ENCODE results near the gene ACTRT2.

The ACTRT2 gene

DNA sequence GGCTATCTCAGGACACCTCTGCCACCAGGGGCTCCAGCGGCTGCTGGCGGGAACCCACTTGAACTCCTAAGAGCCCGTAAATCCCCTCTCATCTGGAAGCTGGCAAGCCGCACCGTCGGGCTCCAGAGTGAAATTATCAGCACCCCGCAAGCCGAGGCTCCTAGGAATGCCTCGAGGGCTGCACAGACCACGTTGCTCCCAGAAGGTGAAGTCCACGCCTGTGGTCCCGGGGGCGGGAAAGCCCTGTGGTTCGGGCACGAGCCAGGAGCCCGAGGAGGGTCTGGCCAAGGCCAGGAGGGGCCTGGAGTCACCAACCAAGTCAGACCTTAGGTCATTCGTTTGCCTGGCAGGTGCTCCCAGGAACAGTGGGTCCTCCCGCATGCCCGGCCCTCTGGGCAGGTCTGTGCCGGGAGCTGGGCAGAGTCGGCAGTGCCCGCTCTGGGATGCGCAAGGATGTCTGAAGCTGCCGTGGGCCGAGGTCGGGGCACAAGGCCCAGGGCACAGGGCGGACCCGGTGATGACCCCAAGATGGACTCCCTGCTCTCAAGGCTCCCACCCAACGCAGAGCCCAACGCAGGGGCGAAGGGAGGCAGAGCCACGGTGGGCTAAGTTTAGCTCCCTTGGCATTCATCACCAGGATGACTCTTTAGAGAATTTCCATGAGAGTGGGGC is 8.9 kb downstream of the ACTRT2 start:
- no peak for DNase-seq

DNA sequence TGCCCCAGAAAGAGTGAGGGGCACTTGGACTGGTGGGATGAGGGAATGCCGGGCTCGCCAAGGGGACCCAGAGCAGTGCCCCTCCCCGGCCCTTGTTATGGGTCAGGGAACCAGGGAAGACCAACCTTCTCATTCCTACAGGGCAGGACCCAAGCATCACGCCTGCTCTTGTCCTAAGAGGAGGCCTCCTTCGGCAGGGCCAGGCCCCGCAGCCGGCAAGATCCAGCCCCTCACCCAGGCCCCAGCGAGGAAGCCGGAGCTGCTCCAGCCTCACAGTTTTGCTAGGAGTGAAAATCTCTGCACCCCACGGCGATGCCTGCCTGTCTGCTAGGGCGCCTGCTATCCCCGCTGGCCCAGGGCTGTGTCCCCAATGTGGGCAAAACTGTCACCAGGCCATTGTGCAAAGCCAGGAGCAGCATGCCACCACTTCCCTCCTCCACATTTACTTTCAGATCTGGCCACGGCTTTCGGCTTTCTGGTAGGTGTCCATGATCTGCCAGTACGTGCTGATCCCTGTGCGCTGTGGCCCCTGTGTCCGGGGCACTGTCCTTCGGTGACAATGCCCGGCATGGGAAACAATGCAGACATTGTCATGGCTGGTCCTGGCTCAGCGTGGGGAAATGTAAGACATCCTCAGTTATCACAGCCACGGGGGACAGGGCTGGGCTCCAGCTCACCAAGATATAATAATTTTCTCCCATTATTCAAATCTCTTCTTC is 9.6 kb downstream of the ACTRT2 start:
- peak in 39 of 58 donors; percentile 4 to 83 (median 53) for DNase-seq

DNA sequence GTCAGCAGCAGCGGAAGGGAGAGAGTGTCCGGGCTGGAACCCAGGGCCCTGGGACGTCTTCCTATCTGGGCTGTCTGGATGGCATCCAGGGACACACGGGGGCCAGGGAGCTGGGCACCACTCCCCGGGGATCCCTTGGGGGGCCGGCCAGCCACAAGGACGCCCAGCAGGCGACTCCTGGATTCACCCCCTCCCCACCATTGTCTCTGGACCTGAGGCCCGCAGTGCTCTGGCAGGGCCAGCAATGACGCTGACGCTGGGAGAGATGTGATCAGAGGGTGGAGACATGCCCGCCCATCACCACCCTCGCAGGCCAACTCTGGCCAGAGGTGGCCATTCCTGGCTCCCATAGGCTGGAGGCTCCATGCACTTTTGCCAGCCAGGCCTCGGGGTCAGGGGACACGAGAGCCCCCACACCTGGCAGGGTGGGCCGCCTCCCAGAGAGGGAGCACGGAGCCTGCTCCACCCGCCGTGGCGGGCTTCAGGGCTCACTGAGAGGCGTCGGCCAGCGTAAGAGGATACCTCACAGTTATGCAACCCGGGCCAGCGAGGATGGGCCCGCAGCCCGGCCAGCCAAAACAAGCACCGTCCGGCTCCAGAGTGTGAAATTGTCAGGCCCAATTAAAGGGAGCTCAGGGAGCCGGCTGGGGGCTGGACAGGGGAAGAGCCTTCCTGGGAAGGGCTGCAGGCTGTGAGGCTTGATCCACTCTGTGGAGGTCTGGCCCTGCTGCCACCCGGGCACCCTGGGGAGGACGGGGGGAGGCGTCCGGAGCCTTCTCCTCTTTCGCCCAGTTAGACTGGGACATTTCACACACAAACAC is 10.3 kb downstream of the ACTRT2 start:
- DNase-seq: peak in 22 of 58 donors; percentile 18 to 71 (median 47)

DNA sequence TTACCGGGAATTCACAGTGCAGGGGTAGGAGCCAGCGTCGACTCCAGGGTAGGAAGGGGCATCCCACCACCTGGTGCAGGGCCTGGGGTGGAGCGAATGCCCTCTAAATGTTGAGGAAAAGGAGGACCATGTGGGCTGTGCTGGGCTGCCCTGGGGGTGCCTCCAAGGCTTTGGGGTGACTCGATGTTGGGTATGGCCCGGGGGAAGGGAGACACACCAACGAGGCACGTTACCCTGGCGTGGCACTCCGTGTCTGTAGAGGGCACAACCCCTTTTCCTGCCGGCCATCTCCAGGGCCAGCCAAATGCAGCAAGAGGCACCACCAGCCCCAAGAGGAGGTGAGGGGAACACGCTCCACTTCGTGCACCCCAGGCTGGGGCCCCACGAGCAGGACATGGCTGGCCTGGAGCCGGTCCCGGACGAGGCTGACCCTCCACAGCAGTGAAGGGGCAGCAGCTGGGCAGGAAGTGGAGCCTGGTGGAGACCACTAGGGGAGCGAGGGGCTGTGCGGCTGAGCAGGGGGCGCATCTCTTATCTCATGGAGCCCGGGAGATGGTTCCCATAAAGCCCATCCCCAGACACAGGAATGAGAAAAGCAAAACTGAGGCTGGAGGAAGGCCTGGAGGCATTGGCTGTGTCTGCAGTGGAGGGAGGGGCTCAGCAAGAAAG is 11.2 kb downstream of the ACTRT2 start:
- DNase-seq: no peak

DNA sequence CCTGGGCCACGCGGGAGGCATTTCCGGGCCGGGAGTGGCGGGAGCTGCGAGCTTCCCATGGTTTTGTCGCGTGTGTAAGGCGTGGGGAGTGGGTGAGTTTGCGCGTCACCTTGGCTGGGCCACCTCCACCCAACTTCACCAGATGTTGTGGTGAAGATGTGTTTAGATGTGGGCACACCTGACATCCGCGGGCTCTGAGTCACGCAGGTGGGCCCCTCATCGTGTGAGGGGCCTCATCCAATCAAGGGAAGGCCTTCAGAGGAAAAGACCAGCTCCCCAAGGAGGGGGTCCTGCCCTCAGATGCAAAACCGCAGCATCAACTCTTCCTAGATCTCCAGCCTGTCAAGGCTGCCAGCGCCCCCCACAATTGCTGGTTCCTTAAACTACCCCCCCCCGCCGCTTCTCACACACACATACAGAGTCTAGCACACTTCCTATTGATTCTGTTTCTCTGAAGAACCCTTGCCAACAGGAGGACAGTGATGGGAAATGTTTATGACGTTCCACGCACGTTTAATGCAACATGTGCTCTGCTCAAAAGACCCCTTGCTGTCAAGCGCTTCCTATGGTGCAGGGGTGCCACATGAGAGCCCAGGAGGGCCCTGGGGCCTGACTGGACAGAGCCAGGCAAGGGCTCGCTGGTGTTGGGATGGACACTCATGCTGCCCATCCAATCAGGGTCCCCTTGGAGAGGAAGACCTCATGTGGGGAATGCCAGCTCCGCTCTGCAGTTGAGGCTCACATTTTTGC is 11.9 kb downstream of the ACTRT2 start:
- no peak for DNase-seq

DNA sequence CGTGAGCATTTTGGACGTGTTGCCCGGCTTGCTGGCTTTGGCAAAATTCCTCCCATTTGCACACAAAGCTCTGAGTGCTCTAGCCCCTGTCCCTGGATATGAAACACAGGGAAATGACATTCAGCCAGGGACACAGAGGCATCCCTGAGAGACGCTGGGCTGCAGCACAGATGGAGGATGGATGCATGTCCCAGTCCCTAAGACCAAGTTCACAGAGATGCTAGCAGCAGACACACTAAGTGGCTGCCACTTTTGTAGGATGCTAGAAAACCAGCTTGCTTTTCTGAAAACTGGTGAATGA is 12.5 kb downstream of the ACTRT2 start:
- DNase-seq: no peak

DNA sequence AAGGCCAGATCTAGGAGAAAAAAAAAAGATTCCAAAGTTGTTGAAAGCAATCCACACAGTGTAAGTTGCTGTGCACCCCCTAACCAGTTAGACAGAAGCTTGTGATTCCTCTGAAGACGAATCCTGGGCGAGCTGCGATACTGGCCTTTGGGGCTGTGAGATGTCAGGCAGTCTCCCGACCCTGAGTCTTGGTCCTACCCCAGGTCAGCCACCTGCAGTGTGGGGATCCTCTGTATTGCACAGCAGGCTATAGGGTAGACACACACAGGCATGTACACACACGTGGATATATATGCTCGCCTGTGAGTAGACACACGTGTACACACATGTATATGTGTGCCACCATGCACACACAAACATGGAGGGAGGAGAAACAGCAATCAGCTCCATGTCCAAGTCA is 12.9 kb downstream of the ACTRT2 start:
- no peak for DNase-seq

DNA sequence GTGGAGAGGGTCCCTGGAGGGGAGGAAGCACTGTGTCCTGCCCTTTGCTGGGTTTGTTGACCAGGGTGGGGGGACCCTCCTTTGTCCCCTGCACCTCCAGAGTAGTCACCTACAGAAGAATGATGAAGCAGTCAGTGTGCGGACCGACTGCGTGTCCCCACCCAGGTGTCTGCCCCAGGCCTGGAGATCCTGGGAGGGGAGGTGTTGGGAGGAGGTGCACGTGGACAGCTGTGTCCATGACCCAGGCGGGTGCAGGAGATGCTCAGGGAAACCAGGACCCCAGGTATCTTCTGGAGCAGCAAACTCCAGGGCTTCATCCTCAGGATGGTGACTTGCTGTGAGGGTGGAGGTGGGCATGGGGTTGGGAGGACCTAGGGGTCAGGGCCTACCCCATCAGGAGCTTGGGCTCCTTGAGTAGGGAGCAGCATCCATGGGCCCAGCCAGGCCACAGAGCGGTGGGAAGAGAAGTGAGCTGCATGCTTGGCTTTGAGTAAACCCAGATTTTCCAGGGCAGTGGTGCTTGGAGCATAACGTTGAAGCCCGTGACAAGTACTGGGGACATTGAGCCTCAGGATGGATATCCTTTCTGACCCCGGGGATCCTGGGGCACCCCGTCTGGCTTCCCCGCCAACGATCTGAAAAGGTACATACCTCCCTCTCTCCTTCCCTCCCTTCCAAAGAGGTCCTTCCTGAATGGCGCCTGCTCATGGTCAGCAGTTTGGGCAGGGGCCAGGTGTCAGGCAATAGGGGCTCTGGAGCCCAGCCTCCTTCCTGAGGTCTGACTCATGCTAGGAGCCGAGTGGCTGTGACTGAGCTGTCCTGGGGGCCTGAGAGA is 13.7 kb downstream of the ACTRT2 start:
- DNase-seq: no peak

DNA sequence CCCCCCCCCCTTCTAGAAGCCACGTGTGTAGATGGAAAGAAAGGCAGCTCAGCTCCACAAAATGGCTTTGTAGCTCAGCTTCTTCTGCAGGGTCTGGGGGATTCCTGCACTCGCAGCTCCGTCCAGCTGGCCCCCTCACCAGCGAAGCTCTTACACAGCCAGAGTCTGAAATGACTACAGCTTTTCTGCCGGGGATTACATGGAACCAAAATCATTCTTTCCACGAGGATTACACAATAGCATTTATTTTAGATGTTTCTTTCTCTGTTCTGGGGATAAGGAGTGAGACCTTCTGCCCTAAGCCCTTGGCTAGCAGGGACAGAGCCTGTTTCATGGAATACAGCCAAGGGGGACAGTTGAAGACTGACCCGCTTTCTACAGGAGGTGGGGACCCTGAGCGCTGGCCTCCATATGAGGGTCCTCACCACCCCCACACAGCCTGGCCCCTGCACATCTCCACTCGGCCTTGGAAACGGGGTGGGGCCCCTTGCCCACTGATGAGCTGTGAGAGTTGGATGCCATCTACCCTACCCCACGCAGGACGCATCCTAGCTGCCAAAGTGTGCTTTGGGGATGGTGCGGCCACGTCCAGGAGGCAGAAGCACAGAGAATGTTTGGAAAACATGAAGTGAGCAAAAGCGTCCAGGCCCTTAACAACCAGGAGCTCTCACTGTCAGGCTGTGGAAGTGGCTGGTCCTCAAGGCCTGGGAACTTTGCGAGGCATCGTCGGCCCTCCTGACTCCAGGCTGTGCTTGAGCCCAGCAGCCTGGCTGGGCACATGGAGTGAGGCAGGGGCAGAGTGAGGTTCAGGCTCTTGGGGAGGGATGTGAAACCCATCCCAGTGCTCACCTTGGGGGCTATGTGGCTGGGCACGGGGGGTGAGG is 14.5 kb downstream of the ACTRT2 start:
- no peak for DNase-seq

DNA sequence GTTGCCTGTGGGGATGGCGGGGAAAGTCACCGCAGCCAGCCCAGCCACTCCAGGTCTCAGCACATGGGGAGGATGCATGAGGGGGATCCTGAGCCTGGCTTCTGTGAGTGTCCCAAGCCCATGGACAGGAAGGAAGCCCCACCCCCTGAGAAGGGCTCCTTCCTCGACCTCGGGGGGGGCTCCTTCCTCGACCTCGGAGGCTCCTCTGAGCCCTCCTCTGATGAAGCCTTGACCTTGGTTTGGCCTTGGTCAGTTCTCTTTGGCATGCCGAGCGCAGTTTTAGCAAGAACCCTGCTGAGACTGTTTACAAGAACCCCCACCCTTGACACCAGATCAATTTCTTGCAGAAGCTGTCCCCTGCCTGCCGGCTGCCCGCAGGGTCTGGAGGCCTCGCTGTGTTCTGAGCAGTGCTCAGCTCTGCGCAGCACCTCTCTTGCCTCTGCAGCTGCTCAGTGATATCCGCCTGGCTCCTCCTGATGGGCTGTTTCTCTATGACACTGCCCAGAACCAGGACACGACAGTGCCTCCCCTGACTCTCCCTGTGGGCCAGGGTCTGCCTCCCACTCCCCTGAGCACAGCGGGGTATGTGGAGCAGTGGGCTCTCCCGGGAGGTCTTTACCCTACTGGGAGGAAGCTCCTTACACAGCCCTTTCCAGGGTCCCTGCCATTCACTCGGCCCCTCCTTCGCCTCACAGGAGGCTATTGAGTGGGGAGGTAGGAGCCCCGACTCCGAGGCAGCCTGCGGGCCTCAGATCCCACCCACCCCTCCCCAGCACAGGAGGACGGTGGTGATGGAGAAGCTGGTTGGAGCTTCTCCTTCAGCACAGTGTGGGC is 15.4 kb downstream of the ACTRT2 start:
- DNase-seq: no peak

DNA sequence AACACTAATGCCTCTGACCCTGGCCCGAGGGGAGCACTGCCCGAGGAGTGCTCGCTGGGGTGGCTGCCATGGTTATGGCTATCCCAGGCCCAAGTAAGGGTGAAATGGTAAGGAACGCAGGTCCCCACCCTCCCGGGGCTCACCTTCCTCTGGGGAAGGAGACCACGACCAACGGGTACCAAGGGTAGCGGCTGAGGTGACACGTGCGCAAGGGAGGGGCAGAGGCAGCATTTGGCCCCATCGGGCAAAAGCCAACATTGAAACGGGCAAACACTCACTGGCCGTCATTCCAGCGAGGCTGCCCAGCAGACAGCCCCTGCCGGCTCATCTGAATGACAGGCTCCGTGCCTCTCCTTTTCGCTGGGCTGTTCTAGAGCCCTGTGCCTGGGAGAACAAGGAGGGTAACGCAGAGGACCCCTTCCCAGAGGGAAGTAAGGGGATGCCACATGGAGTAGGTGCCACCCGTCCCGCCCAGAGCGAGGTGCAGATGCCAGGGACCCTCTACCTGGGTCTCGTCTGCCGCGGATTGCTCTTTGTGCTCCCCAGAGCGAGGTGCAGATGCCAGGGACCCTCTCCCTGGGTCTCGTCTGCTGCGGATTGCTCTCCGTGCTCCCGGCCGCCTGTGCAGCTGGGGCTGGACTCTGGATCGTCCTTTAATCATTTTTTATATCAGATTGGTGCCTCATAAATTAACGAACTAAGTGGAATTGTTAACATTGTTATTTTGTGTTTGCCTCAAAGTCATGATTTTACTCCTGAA is 16.2 kb downstream of the ACTRT2 start:
- DNase-seq: no peak

DNA sequence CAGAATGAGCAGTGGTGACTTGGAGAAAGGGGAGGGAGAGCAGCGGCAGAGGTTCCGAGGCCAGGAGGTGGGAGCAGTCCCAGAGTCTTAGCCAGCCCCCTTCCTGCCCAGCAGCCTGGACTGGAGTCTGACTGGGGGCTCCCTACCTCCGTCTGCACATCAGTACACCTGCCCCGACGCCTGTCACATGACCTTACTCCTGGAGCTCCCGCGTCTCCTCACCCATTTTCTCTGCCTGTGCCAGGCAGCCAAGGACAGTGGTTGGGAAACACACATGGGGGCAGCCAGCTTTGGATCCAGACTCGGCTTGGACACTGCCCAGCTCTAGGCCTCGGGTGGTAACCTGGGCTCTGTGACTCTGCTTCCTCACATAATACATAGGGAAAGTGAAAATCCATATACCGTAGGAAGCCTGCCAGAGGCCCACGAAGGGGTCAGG is 16.9 kb downstream of the ACTRT2 start:
- no peak for DNase-seq

DNA sequence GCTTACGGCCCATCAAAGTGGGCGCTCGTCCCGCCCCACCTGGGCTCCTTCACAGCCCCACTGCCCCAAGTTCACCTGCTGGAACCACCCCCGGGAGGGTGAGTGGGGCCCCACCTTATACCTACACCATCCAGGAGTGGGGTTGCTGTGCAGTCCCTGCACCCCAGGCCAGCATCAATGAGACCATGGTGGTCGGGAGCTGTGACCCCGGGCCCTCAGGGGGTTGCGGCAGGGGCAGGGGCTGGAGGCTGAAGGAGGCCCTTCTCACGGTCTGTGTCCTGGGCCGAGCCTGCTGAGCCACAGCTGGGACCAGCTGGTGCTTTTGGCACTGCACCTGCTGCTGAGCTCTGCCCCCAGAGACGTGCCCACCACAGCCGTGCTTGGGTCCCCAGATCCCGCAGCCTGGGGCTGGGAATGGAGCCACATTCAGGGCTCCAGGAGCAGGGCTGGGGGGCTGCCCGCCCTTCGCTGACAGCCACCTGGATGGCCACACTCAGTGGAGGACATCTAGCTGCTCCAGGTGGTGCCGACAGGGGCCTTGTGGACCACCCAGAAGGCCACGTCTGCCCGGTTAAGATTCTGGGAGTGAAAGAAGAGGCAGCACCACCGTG is 17.4 kb downstream of the ACTRT2 start:
- DNase-seq: no peak

DNA sequence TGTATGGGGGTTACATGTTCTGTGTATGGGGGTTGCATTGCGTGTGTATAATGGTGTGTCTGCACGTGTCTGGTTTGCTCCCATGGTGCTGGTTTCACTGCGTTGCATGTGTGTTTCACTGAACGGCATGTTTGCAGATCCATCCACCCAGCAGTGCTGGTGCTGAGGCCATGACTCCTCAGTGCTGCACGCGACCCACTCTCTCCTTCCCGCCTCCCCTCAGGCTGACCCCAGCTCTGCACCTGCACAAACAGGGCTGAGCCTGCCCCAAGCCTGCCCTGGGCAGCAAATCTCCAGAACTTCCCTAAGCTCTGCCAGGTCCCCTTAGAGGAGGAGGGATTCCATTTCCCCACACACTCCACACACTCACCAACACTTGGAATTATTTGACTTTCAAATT is 18.7 kb downstream of the ACTRT2 start:
- DNase-seq: no peak

DNA sequence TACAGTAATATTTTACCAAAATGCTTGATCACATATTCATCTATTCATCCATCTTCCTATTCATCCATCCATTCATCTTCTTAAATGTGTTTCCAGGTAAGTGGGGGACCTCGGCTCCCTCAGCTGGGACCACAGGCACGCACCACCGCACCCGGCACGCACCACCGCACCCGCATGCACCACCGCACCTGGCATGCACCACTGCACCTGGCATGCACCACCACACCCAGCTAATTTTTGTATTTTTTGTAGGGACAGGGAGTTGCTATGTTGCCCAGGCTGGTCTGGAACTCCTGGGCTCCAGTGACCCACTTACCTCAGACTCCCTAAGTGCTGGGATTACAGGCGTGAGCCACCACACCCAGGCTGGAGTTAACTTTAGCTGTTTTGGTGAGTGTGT is 21.2 kb downstream of the ACTRT2 start:
- no peak for DNase-seq

DNA sequence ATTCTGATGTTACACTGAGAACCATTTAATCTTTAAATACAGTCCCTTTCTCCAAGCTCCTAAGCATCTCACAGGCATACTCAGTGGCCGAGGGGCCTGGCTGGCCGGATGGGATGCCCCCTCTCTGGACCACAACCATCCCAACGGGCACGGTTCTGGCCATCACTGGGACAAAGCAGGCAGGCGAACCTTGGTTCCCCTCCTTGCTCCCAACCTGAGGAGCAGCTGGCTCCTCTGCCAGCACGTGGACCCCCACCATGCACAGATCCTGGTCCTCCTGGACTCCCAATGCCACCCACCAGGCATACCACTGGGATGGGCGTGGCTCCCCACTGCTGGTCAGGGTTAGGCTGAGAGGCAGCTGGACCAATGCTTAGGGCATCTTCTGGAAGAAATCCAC is 27.9 kb downstream of the ACTRT2 start:
- no peak for DNase-seq

DNA sequence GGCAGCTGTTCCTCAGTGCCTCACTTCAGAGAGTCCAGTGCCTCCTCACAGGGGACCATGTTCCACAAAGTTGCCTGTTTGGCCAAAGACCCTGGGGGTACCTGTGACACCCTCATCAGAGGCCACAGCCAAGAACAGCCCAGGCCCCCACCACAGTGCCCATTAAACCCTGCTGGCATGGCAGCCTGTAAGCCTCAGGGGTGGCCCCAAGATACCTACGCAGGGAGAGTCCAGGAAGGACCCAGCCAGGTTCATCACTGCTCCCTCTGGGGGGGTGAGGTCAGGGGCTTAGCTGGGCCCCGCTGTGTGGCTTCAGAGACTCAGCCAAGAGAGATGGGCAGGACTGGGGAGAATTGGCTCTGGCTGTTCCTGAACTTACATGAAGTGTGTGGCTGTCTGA is 28.6 kb downstream of the ACTRT2 start:
- DNase-seq: no peak
